HCT116 (cell line): ENCODE results near the gene TRAF3. TPM values are rescaled to one million over a fixed set of nuclear protein-coding genes. Genes with fewer than 3 reads are reported as not detected.

Source experiments
- ATAC-seq: fragments of 200-7000 bp; cut with Tn5 transposase; 2 replicates; pipeline ENCODE4 v1.9.1; 2020; ENCODE audit warnings: mild to moderate bottlenecking, moderate library complexity
- BruUV-seq: library from RNA; stranded (reverse); fragments of 400-500 nt; replicated peaks from 2 replicates; lab custom pipeline; 2021; lab: Mats Ljungman, UMichigan
- CTCF ChIA-PET: fragments of 300-600 bp; sonication (Branson Sonifier 250); formaldehyde crosslinking; loops from one replicate; lab custom pipeline; 2021; ENCODE audit warnings: antibody characterized with exemption; lab: Charles Lee
- POLR2A ChIA-PET: fragments of 300-600, 350-600 bp; sonication (Branson Sonifier 250); formaldehyde crosslinking; loops from one replicate; lab custom pipeline; 2021; ENCODE audit warnings: antibody characterized with exemption; lab: Charles Lee
- RAD21 ChIA-PET, 2 experiments: fragments of 300-600 bp; sonication (Branson Sonifier 250); formaldehyde crosslinking; loops; one replicate each; lab custom pipeline; 2023; ENCODE audit warnings: low total read pairs in 2 of 2; ENCODE audit not compliant: uncharacterized antibody in 2 of 2, unreplicated experiment in 2 of 2, low non-redundant PET in 1 of 2; lab: Charles Lee
- DNase-seq: peaks from one replicate; pipeline ENCODE4 v3.0.0-alpha.2; 2010; ENCODE audit warnings: low read depth, low spot score
- H2AFZ ChIP-seq: fragments of 200-600 bp; shearing (Covaris generic), sonication (generic); 2 replicates; pipeline ENCODE4 v1.6.1; 2017; ENCODE audit warnings: low read depth, mixed run types, mixed read lengths, antibody characterized with exemption, low read length; ENCODE audit not compliant: poor library complexity, severe bottlenecking
- H3K27ac ChIP-seq: 2 replicates; pipeline ENCODE4 v1.5.1; 2012; ENCODE audit warnings: low read depth, low read length
- H3K27me3 ChIP-seq: fragments of 200-600 bp; sonication (generic); 2 replicates; pipeline ENCODE4 v1.6.1; 2016; ENCODE audit warnings: mixed run types, low read length, mixed read lengths; ENCODE audit not compliant: insufficient read depth
- H3K36me3 ChIP-seq, 2 experiments: fragments of 200-500 bp in 1 of 2; fragments of 200-600 bp in 1 of 2; sonication (Bioruptor generic) in 1 of 2; sonication (generic) in 1 of 2; 2 replicates each; pipeline versions ENCODE4 v1.5.1 to v1.6.1; 2014 to 2016; ENCODE audit warnings: low read length in 2 of 2, inconsistent platforms in 1 of 2, mixed read lengths in 1 of 2, mixed run types in 1 of 2; ENCODE audit not compliant: insufficient read depth in 2 of 2, control insufficient read depth in 1 of 2
- H3K4me1 ChIP-seq, 2 experiments: fragments of 200-600 bp in 1 of 2; sonication (generic) in 1 of 2; 2 replicates each; pipeline versions ENCODE4 v1.5.1 to v1.6.1; 2012 to 2017; ENCODE audit warnings: low read length in 2 of 2, inconsistent platforms in 1 of 2, mild to moderate bottlenecking in 1 of 2, mixed read lengths in 1 of 2, mixed run types in 1 of 2, moderate library complexity in 1 of 2; ENCODE audit not compliant: insufficient read depth in 2 of 2, control insufficient read depth in 1 of 2
- H3K4me2 ChIP-seq: fragments of 200-600 bp; sonication (generic); 2 replicates; pipeline ENCODE4 v1.6.1; 2017; ENCODE audit warnings: mixed run types, low read length, mixed read lengths
- H3K4me3 ChIP-seq, 2 experiments: fragments of 200-600 bp in 1 of 2; sonication (generic) in 1 of 2; replicated peaks in 1 of 2; 2 replicates each; pipeline ENCODE4 v1.5.1; 2011 to 2016; ENCODE audit warnings: low read length in 2 of 2, control low read depth in 1 of 2, low read depth in 1 of 2, mild to moderate bottlenecking in 1 of 2, mixed read lengths in 1 of 2, mixed run types in 1 of 2
- H3K79me2 ChIP-seq: fragments of 200-600 bp; sonication (generic); 2 replicates; pipeline ENCODE4 v1.6.1; 2017; ENCODE audit warnings: mild to moderate bottlenecking, mixed run types, low read length, moderate library complexity, mixed read lengths; ENCODE audit not compliant: insufficient read depth
- H3K9ac ChIP-seq: fragments of 200-600 bp; sonication (generic); 2 replicates; pipeline ENCODE4 v1.6.1; 2016; ENCODE audit warnings: low read length, mixed read lengths
- H3K9me2 ChIP-seq: fragments of 200-600 bp; sonication (generic), shearing (Covaris generic); 2 replicates; pipeline ENCODE4 v1.6.1; 2017; ENCODE audit warnings: mixed run types, mild to moderate bottlenecking, moderate library complexity; ENCODE audit not compliant: insufficient read depth
- H3K9me3 ChIP-seq, 2 experiments: fragments of 200-500 bp in 1 of 2; fragments of 200-600 bp in 1 of 2; sonication (Bioruptor generic) in 1 of 2; sonication (generic) in 1 of 2; 2 replicates each; pipeline ENCODE4 v1.6.1; 2014 to 2017; ENCODE audit warnings: low read length in 2 of 2, mixed read lengths in 2 of 2, inconsistent platforms in 1 of 2, low read depth in 1 of 2, mild to moderate bottlenecking in 1 of 2, mixed run types in 1 of 2, moderate library complexity in 1 of 2; ENCODE audit not compliant: control insufficient read depth in 1 of 2, insufficient read depth in 1 of 2
- H4K20me1 ChIP-seq: fragments of 200-600 bp; sonication (generic), shearing (Covaris generic); 2 replicates; pipeline ENCODE4 v1.6.1; 2017; ENCODE audit warnings: mixed run types, mild to moderate bottlenecking, moderate library complexity; ENCODE audit not compliant: insufficient read depth
- CBX3 ChIP-seq: IDR thresholded peaks from 2 replicates; pipeline ENCODE4 v1.6.1; 2012; ENCODE audit warnings: low read depth
- EGR1 ChIP-seq: IDR thresholded peaks from 2 replicates; pipeline ENCODE4 v1.6.1; 2012; ENCODE audit warnings: low read depth
- ELF1 ChIP-seq: IDR thresholded peaks from 2 replicates; pipeline ENCODE4 v1.6.1; 2012; ENCODE audit warnings: low read depth, borderline replicate concordance
- EZH2phosphoT487 ChIP-seq: fragments of 200-600 bp; IDR thresholded peaks from 2 replicates; pipeline ENCODE4 v1.6.1; 2018; ENCODE audit warnings: antibody characterized with exemption, borderline replicate concordance
- FOSL1 ChIP-seq: IDR thresholded peaks from 2 replicates; pipeline ENCODE4 v1.6.1; 2012; ENCODE audit warnings: low read depth
- POLR2A ChIP-seq: IDR thresholded peaks from 2 replicates; pipeline ENCODE4 v1.7.0; 2011; ENCODE audit warnings: borderline replicate concordance; ENCODE audit not compliant: insufficient read depth, insufficient read length; ENCODE audit errors: extremely low read depth
- SP1 ChIP-seq: IDR thresholded peaks from 2 replicates; pipeline ENCODE4 v1.6.1; 2012; ENCODE audit warnings: low read depth
- YY1 ChIP-seq: IDR thresholded peaks from 2 replicates; pipeline ENCODE4 v1.6.1; 2011; ENCODE audit warnings: low read length, low read depth, moderate library complexity, mild to moderate bottlenecking; ENCODE audit not compliant: insufficient replicate concordance; ENCODE audit errors: extremely low read depth
- ZNF274 ChIP-seq: fragments of 200-500 bp; sonication (Bioruptor generic); IDR thresholded peaks from 2 replicates; pipeline ENCODE4 v1.6.1; 2014; ENCODE audit warnings: mild to moderate bottlenecking, low read depth, low read length, inconsistent platforms
- intact Hi-C: fragments of 100-400 bp; cut with micrococcal nuclease; formaldehyde crosslinking; loops from 2 replicates; pipeline ENCODE4 v1.10.0; 2022
- total RNA-seq: library from RNA; stranded (reverse); gene quantifications from one replicate; pipeline ENCODE4 v1.2.1, GENCODE V29; 2021; ENCODE audit not compliant: unreplicated experiment
- TF ChIP-seq, protein P1 (sequence below): IDR thresholded peaks from 2 replicates; pipeline ENCODE4 v1.6.1; 2012; ENCODE audit warnings: low read depth
- TF ChIP-seq, protein P2 (sequence below): IDR thresholded peaks from 2 replicates; pipeline ENCODE4 v1.6.1; 2012
- TF ChIP-seq, protein P3 (sequence below): IDR thresholded peaks from 2 replicates; pipeline ENCODE4 v1.6.1; 2012

TRAF3 gene
- total RNA-seq, 1 experiment from 2014 or later, result 32.1 TPM

DNA sequence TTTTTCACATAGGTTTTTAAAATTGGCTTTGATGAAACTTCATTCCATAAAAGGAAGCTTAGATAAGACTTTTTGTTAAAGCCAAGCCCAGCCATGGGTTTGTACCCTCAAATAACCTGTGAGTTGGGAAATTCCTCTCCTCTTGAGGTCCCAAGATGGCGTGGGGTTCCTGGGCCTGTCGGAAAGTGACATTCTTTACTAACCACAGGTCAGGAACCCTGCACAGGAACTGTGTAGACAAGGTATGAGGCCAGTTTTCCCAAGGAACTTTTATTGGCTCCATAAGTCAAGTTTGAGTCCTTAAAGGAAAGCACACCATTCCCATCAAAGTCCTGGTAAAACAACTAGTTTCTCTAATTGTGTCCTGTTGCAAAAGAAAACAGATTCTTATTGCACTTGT, 80.2 kb downstream of the TRAF3 start:
- intact Hi-C loops, result no loop called here
- H3K27ac ChIP-seq, result no peak overlapping the region
- POLR2A ChIA-PET, result no interaction called here
- H3K9me2 ChIP-seq, result no peaks in the 10 kb centered on the region
- H3K36me3 ChIP-seq, result no peaks in the 10 kb centered on the region
- DNase-seq (no peak), ATAC-seq (no peak)
- no peaks in the 10 kb centered on the region for H4K20me1 ChIP-seq
- no peak overlapping the region for H2AFZ ChIP-seq
- no peaks in the 10 kb centered on the region for H3K4me1 ChIP-seq
- no peaks in the 10 kb centered on the region for H3K9me3 ChIP-seq
- BruUV-seq, result no TSS peak
- H3K9ac ChIP-seq, result no peak overlapping the region
- TF ChIP-seq, protein P1, sequence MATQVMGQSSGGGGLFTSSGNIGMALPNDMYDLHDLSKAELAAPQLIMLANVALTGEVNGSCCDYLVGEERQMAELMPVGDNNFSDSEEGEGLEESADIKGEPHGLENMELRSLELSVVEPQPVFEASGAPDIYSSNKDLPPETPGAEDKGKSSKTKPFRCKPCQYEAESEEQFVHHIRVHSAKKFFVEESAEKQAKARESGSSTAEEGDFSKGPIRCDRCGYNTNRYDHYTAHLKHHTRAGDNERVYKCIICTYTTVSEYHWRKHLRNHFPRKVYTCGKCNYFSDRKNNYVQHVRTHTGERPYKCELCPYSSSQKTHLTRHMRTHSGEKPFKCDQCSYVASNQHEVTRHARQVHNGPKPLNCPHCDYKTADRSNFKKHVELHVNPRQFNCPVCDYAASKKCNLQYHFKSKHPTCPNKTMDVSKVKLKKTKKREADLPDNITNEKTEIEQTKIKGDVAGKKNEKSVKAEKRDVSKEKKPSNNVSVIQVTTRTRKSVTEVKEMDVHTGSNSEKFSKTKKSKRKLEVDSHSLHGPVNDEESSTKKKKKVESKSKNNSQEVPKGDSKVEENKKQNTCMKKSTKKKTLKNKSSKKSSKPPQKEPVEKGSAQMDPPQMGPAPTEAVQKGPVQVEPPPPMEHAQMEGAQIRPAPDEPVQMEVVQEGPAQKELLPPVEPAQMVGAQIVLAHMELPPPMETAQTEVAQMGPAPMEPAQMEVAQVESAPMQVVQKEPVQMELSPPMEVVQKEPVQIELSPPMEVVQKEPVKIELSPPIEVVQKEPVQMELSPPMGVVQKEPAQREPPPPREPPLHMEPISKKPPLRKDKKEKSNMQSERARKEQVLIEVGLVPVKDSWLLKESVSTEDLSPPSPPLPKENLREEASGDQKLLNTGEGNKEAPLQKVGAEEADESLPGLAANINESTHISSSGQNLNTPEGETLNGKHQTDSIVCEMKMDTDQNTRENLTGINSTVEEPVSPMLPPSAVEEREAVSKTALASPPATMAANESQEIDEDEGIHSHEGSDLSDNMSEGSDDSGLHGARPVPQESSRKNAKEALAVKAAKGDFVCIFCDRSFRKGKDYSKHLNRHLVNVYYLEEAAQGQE, result no peak
- TF ChIP-seq, protein P2, sequence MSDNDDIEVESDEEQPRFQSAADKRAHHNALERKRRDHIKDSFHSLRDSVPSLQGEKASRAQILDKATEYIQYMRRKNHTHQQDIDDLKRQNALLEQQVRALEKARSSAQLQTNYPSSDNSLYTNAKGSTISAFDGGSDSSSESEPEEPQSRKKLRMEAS, result no peak
- TF ChIP-seq ZNF274 (no peak), EGR1 (no peak)
- TF ChIP-seq, all 23 proteins: peak for 0
- Histone ChIP-seq H3K27me3 (no peaks in the 10 kb centered on the region), H3K4me2 (no peak overlapping the region), H3K4me3 (no peak overlapping the region), H3K79me2 (peaks cover 28% of the 10 kb centered on the region; the same call in 1 of the 2 replicates)
- CTCF ChIA-PET, result no interaction called here
- RAD21 ChIA-PET, result no interaction called here

DNA sequence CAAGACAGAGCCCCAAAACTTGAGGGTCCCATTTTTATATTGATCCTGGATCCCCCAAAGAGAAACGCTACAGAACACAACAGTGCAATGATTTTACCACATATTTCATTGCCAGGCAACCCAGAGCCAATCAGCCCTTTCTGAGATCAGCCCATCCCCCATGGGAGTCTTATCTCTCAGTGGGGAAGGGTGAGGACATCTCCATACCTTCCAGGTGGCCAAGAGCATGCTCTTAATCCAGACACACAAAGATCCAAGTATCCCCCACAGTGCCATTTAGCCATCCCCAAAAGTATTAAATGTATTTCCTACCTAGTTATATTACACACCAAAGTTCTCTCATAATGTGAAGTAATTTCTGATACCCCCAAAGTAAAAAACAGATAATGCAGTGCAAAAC, 82.7 kb downstream of the TRAF3 start:
- H3K4me2 ChIP-seq, result no peak overlapping the region
- ATAC-seq (no peak), DNase-seq (no peak)
- TF ChIP-seq POLR2A, result no peak
- no peak for TF ChIP-seq SP1
- TF ChIP-seq YY1, result no peak
- TF ChIP-seq CBX3, result no peak
- no peak for TF ChIP-seq ELF1
- TF ChIP-seq, protein P3, sequence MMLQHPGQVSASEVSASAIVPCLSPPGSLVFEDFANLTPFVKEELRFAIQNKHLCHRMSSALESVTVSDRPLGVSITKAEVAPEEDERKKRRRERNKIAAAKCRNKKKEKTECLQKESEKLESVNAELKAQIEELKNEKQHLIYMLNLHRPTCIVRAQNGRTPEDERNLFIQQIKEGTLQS, result no peak
- TF ChIP-seq, protein P2, result no peak
- TF ChIP-seq FOSL1, result no peak
- TF ChIP-seq, protein P1, result no peak
- no peak for TF ChIP-seq EZH2phosphoT487
- ChIA-PET RAD21 (no interaction called here), CTCF (interaction anchor here (0.7 kb wide), 1 partner anchor 165 kb away, joined by 3 read pairs; no protein-coding TSS in a partner anchor), POLR2A (no interaction called here)
- no peaks in the 10 kb centered on the region for H3K4me1 ChIP-seq
- no peak overlapping the region for H2AFZ ChIP-seq
- BruUV-seq, result no TSS peak
- H4K20me1 ChIP-seq, result no peaks in the 10 kb centered on the region
- no peak overlapping the region for H3K4me3 ChIP-seq
- no peaks in the 10 kb centered on the region for H3K9me3 ChIP-seq
- intact Hi-C loops, result no loop called here
- no peak overlapping the region for H3K27ac ChIP-seq
- H3K9me2 ChIP-seq, result no peaks in the 10 kb centered on the region
- H3K9ac ChIP-seq, result no peak overlapping the region
- peaks cover 27% of the 10 kb centered on the region for H3K79me2 ChIP-seq
- H3K27me3 ChIP-seq, result no peaks in the 10 kb centered on the region
- H3K36me3 ChIP-seq, result no peaks in the 10 kb centered on the region
